Breast epithelium (tissue), 3 donors: ENCODE measurements around the gene RICTOR.

Source experiments
- POLR2A ChIP-seq: fragments of 450-650 bp; IDR thresholded peaks from one replicate; pipeline ENCODE4 v1.6.1; 2016; ENCODE audit warnings: antibody characterized with exemption, mild to moderate bottlenecking, moderate library complexity
- TF ChIP-seq, protein P1 (sequence below), 3 donors: fragments of 450-650 bp; IDR thresholded peaks; one replicate each; pipeline ENCODE4 v1.5.1; 2016 to 2017; ENCODE audit warnings: antibody characterized with exemption in 3 of 3, mild to moderate bottlenecking in 3 of 3, moderate library complexity in 3 of 3

GRCh38 chr5:39049315-39049714 lies 24.9 kb downstream of the RICTOR start:
- TF ChIP-seq, protein P1, sequence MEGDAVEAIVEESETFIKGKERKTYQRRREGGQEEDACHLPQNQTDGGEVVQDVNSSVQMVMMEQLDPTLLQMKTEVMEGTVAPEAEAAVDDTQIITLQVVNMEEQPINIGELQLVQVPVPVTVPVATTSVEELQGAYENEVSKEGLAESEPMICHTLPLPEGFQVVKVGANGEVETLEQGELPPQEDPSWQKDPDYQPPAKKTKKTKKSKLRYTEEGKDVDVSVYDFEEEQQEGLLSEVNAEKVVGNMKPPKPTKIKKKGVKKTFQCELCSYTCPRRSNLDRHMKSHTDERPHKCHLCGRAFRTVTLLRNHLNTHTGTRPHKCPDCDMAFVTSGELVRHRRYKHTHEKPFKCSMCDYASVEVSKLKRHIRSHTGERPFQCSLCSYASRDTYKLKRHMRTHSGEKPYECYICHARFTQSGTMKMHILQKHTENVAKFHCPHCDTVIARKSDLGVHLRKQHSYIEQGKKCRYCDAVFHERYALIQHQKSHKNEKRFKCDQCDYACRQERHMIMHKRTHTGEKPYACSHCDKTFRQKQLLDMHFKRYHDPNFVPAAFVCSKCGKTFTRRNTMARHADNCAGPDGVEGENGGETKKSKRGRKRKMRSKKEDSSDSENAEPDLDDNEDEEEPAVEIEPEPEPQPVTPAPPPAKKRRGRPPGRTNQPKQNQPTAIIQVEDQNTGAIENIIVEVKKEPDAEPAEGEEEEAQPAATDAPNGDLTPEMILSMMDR (IDR thresholded peaks at IDR 0.05): no peak
- no peak for TF ChIP-seq POLR2A
